ENCODE data around the gene TMEM132A.
"Not testable (repeated sequence)": the region's sequence is repeated elsewhere in the genome, so short reads cannot be mapped to it uniquely, and the experiment has no call there.

TMEM132A gene

GRCh38 chr11:60902625-60903024, 21.6 kb upstream of the TMEM132A start:
- FAIRE-seq (no peak), DNase-seq (ENCODE audit: low spot score) (no peak)

GRCh38 chr11:60905047-60905446, 19.2 kb upstream of the TMEM132A start:
- no peak for DNase-seq (ENCODE audit: low spot score)
- no peak for FAIRE-seq

- FAIRE-seq: no peak
Measured at GRCh38 chr11:60905551-60906113, 18.6 kb upstream of the TMEM132A start.

GRCh38 chr11:60906132-60906972, 17.9 kb upstream of the TMEM132A start, which contains the start of gene PRPF19:
Gene PRPF19, minus strand, starts transcription at chr11:60906585. Its CDS starts 203 bp downstream, at chr11:60906382.
- DNase-seq (ENCODE audit: low spot score) (peak; percentile 88), FAIRE-seq (peak; percentile 83)

More at GRCh38 chr11:60905551-60906113, 18.6 kb upstream of the TMEM132A start:
- peak; percentile 39 for DNase-seq (ENCODE audit: low spot score)

- no peak for DNase-seq (ENCODE audit: low spot score)
- FAIRE-seq: no peak
Measured at GRCh38 chr11:60908803-60909202, 15.5 kb upstream of the TMEM132A start.

- not testable (repeated sequence) for FAIRE-seq; DNase-seq (ENCODE audit: low spot score)
Measured at GRCh38 chr11:60909680-60910280, 14.5 kb upstream of the TMEM132A start.

GRCh38 chr11:60910281-60910687, 14.0 kb upstream of the TMEM132A start:
- no peak for DNase-seq (ENCODE audit: low spot score)

GRCh38 chr11:60910711-60911380, 13.4 kb upstream of the TMEM132A start:
- DNase-seq (ENCODE audit: low spot score): no peak
- FAIRE-seq: no peak

More at GRCh38 chr11:60910281-60910687, 14.0 kb upstream of the TMEM132A start:
- FAIRE-seq: no peak

GRCh38 chr11:60912223-60912850, 11.9 kb upstream of the TMEM132A start:
- no peak for FAIRE-seq
- DNase-seq (ENCODE audit: low spot score): no peak

- DNase-seq (ENCODE audit: low spot score) (no peak), FAIRE-seq (no peak)
Measured at GRCh38 chr11:60912851-60913528, 11.3 kb upstream of the TMEM132A start.

- FAIRE-seq: no peak
- DNase-seq (ENCODE audit: low spot score): peak; percentile 66
Measured at GRCh38 chr11:60913793-60914632, 10.2 kb upstream of the TMEM132A start, which contains the start of gene TMEM109. Gene TMEM109, plus strand, starts transcription at chr11:60914158. Its CDS starts 5,536 bp downstream, at chr11:60919694.

- FAIRE-seq: no peak
- DNase-seq (ENCODE audit: low spot score): peak; percentile 5
Measured at GRCh38 chr11:60914633-60915247, 9.5 kb upstream of the TMEM132A start.

- DNase-seq (ENCODE audit: low spot score) (peak; percentile 69), FAIRE-seq (peak; percentile 44)
Measured at GRCh38 chr11:60915248-60915914, 8.9 kb upstream of the TMEM132A start.

- FAIRE-seq (no peak), DNase-seq (ENCODE audit: low spot score) (no peak)
Measured at GRCh38 chr11:60916669-60917206, 7.5 kb upstream of the TMEM132A start.

GRCh38 chr11:60917267-60917666, 7.0 kb upstream of the TMEM132A start:
- DNase-seq (ENCODE audit: low spot score): no peak
- FAIRE-seq: no peak

- FAIRE-seq: no peak
- DNase-seq (ENCODE audit: low spot score): no peak
Measured at GRCh38 chr11:60918251-60918938, 5.9 kb upstream of the TMEM132A start.

GRCh38 chr11:60918939-60919265, 5.4 kb upstream of the TMEM132A start:
- DNase-seq (ENCODE audit: low spot score) (peak; percentile 79), FAIRE-seq (peak; percentile 47)

GRCh38 chr11:60919320-60919719, 4.9 kb upstream of the TMEM132A start:
- FAIRE-seq (no peak), DNase-seq (ENCODE audit: low spot score) (no peak)

Data from RCC 7860 (cell line).